Mesodermal cell (in vitro differentiated cells): ENCODE measurements around the gene DGKD.

Experiments
- H3K27ac ChIP-seq: 2 replicates; pipeline ENCODE4 v1.7.0; 2013; ENCODE audit warnings: mild to moderate bottlenecking, low read depth, low read length, moderate library complexity; ENCODE audit not compliant: severe bottlenecking
- H3K36me3 ChIP-seq: 2 replicates; pipeline ENCODE4 v1.7.1; 2013; ENCODE audit warnings: mild to moderate bottlenecking, low read length, moderate library complexity; ENCODE audit not compliant: control insufficient read depth, insufficient read depth
- H3K4me1 ChIP-seq: one replicate; pipeline ENCODE4 v1.7.1; 2013; ENCODE audit warnings: mild to moderate bottlenecking, low read length; ENCODE audit not compliant: insufficient read depth, control insufficient read depth, poor library complexity, severe bottlenecking
- H3K4me3 ChIP-seq: 2 replicates; pipeline ENCODE4 v1.7.0; 2013; ENCODE audit warnings: low read length, control low read depth, mild to moderate bottlenecking; ENCODE audit not compliant: insufficient read depth, poor library complexity, severe bottlenecking; ENCODE audit errors: extremely low read depth
- H3K9me3 ChIP-seq: 2 replicates; pipeline ENCODE4 v1.7.1; 2013; ENCODE audit warnings: mild to moderate bottlenecking, low read length, moderate library complexity; ENCODE audit not compliant: control insufficient read depth
- WGBS, 2 experiments: methylation state at CpG; one replicate each; pipeline ENCODE4 v1.1.5; 2013; ENCODE audit warnings: missing lambda C conversion rate in 2 of 2; ENCODE audit not compliant: insufficient coverage in 2 of 2; 5-methylcytosine and 5-hydroxymethylcytosine counted together

DGKD gene

DNA sequence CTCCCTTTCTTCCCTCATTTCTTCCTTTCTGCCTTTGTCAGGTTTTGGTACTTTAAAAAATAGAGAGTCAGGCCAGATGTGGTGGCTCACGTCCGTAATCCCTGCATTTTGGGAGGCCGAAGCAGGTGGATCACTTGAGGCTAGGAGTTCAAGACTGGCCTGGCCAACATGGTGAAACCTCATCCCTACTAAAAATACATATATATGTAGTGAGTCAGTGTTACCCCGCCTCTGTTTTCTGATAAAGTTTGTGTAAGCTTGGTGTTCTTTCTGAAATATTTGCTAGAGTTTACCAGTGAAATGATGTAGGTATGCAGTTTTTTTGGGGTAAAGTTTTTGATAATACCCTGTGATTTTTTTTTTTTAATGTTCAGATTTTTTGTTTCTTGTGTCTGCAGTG is 58.8 kb downstream of the DGKD start:
- 100% methylated on average over 1 of the region's 4 CpGs; no CpG with 5 or more reads in 1 of the 2 experiments for WGBS, 2 experiments
- H3K4me3 ChIP-seq = no peak overlapping the region
- no peak overlapping the region for H3K27ac ChIP-seq
- no peaks in the 10 kb centered on the region for H3K36me3 ChIP-seq
- peaks cover 25% of the 10 kb centered on the region for H3K4me1 ChIP-seq
- H3K9me3 ChIP-seq = peaks cover 17% of the 10 kb centered on the region

GRCh38 chr2:233413559-233414272 is 59.4 kb downstream of the DGKD start:
- 92 to 93% methylated on average over 6 to 7 of the region's 9 CpGs for WGBS, 2 experiments
- H3K27ac ChIP-seq = peak overlapping the region; percentile 67
- H3K36me3 ChIP-seq = no peaks in the 10 kb centered on the region

GRCh38 chr2:233414273-233414654 is 60.0 kb downstream of the DGKD start:
- H3K4me1 ChIP-seq = peaks cover 33% of the 10 kb centered on the region
- WGBS, 2 experiments = 88 to 93% methylated on average over 3 to 4 of the region's 4 CpGs
- no peaks in the 10 kb centered on the region for H3K36me3 ChIP-seq
- H3K27ac ChIP-seq = peak overlapping the region; percentile 67
- no peak overlapping the region for H3K4me3 ChIP-seq
- H3K9me3 ChIP-seq = peaks cover 19% of the 10 kb centered on the region

More at GRCh38 chr2:233413559-233414272, 59.4 kb downstream of the DGKD start:
- H3K4me1 ChIP-seq = peaks cover 28% of the 10 kb centered on the region
- peaks cover 17% of the 10 kb centered on the region for H3K9me3 ChIP-seq
- no peak overlapping the region for H3K4me3 ChIP-seq

- Histone ChIP-seq H3K9me3 (peaks cover 24% of the 10 kb centered on the region), H3K4me1 (peaks cover 35% of the 10 kb centered on the region), H3K27ac (no peak overlapping the region), H3K4me3 (no peak overlapping the region), H3K36me3 (no peaks in the 10 kb centered on the region)
- 81 to 87% methylated on average over 4 of the region's 5 CpGs for WGBS, 2 experiments
Measured at GRCh38 chr2:233414777-233415570, 60.7 kb downstream of the DGKD start.

- Histone ChIP-seq H3K4me1 (peaks cover 46% of the 10 kb centered on the region), H3K27ac (no peak overlapping the region), H3K4me3 (no peak overlapping the region), H3K9me3 (peaks cover 17% of the 10 kb centered on the region), H3K36me3 (no peaks in the 10 kb centered on the region)
- WGBS, 2 experiments = no CpG with 5 or more reads among the region's 3 CpGs
Measured at GRCh38 chr2:233416199-233416598, 61.9 kb downstream of the DGKD start.

- Histone ChIP-seq H3K27ac (no peak overlapping the region), H3K4me3 (no peak overlapping the region), H3K4me1 (peaks cover 47% of the 10 kb centered on the region), H3K9me3 (peaks cover 12% of the 10 kb centered on the region), H3K36me3 (no peaks in the 10 kb centered on the region)
- WGBS, 2 experiments = 86 to 92% methylated on average over 3 to 6 of the region's 6 CpGs
Measured at GRCh38 chr2:233416706-233417105, 62.4 kb downstream of the DGKD start.

DNA sequence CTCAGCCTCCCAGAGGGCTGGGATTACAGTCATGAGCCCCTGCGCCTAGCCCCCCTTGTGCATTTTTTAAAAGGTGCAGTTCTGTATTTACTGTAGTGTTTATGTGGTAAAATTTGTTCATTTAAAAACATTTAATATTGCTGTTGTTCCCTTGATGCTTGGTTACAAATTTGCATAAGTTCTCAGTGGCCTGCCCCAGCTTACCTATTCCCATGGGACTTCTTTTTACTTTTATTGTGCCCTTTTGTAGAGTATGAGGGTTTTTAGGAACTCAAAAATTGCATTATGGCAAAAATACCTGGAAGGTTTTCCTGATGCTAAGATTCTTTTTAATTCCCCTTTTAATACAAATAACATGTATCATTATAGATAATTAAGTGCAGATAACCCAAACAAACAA is 63.0 kb downstream of the DGKD start:
- no peak overlapping the region for H3K4me3 ChIP-seq
- H3K9me3 ChIP-seq = peaks cover 12% of the 10 kb centered on the region
- H3K36me3 ChIP-seq = no peaks in the 10 kb centered on the region
- H3K27ac ChIP-seq = no peak overlapping the region
- peaks cover 52% of the 10 kb centered on the region for H3K4me1 ChIP-seq
- WGBS, 2 experiments = 86 to 100% methylated on average over 1 of the region's 1 CpG

DNA sequence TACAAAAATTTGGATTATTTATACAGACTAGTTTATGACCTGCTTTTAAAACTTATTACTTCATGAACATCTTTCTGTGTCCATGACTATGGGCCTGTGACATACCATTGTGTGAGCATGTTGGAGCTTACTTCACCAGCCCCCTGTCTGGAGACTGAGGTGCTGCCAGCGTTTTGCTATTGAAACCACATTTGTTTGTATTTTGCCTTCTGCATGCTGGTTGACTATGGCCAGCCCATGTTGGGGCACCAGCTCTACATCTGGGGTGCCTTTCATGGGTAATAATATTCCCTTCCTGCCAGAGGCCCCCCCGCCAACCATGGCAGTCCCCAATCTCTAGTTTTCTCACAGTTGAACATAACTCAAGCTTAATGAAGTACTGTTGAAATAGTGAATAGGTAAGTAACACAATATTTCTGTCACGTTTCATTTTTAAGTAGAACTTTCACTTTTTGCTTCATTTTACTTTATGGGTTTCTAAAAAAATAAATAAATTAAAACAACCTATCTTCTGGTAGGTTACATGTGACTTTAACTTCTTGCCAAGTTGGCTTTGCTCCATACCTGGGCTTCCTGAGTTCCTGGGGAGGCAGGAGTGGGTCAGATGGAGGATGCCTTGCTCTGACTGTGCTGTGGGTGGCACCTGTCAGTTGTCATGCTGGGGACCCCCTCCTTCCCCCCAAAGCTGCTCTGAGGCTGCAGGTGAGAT is 63.9 kb downstream of the DGKD start:
- no peak overlapping the region for H3K4me3 ChIP-seq
- WGBS, 2 experiments = 75% methylated on average over 1 of the region's 3 CpGs; no CpG with 5 or more reads in 1 of the 2 experiments
- H3K9me3 ChIP-seq = peaks cover 7% of the 10 kb centered on the region
- peak overlapping the region; percentile 63 for H3K27ac ChIP-seq
- H3K4me1 ChIP-seq = peaks cover 52% of the 10 kb centered on the region
- peaks cover 3% of the 10 kb centered on the region for H3K36me3 ChIP-seq

DNA sequence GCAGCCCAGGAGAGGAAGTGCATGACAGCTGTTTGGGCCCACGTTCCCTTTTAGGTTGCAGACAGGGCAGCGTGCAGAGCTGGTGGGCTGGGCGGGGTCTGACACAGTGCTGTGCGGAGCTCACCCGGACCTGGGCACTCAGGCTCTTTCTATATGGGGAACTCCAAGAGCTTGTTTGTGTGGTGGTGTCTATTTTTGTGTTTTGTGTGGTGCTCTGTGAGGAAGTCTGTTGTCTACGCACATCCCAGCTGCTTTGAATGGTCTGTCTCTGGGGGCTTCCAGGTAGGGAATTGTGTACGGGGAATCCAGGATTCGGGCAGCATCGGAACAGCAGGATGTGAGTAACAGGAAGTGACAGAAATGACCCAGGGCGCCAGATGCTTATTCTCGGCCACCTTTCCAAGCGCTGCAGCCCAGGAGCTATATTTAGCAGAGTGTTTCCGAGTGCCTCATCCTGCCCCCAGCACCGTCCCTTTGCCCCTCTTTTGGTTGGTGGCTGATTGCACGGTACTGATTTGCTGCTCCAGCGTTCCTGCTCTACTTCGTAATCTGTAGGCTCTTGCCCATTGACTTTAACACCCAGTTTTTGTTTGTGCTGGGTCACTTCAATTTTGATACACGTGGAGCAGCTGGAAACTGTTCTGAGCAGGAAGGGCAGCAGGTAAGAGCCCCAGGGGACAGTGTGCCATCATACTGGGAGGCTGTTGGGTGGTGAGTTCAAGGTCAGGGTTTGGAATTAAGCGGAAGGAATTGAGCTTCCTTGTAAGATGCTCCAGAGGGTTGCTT is 64.7 kb downstream of the DGKD start:
- H3K9me3 ChIP-seq = peaks cover 7% of the 10 kb centered on the region
- peak overlapping the region; percentile 63 for H3K27ac ChIP-seq
- no peak overlapping the region for H3K4me3 ChIP-seq
- peaks cover 3% of the 10 kb centered on the region for H3K36me3 ChIP-seq
- WGBS, 2 experiments = 92 to 93% methylated on average over 18 to 19 of the region's 19 CpGs
- H3K4me1 ChIP-seq = peaks cover 44% of the 10 kb centered on the region
